Measurements from ENCODE around the gene CMKLR1. TPM values are rescaled to one million over a fixed set of nuclear protein-coding genes. Genes with fewer than 3 reads are reported as not detected.

The CMKLR1 gene
- total and polyA plus RNA-seq, 4 donors = 0.67 to 13.7 (median 5.8) TPM

- no peak for DNase-seq (ENCODE audit: low spot score)
- WGBS = 85% methylated on average over 2 of the region's 2 CpGs
- no peak overlapping the region for H3K27ac ChIP-seq (ENCODE audit: low read depth in 1 of 2, low read length in 2 of 2)
- H3K36me3 ChIP-seq (ENCODE audit: control insufficient read depth in 4 of 4, insufficient read depth in 3 of 4, low read depth in 1 of 4, low read length in 3 of 4) = no peaks in the 10 kb centered on the region
- no peak overlapping the region for H3K9ac ChIP-seq (ENCODE audit: low read depth in 1 of 2, low read length in 2 of 2)
- H3K9me3 ChIP-seq (ENCODE audit: control insufficient read depth in 4 of 4, low read length in 3 of 4) = no peaks in the 10 kb centered on the region
- peaks cover 0 to 3% (median 0%) of the 10 kb centered on the region in 4 donors for H3K27me3 ChIP-seq (ENCODE audit: control insufficient read depth in 4 of 4, insufficient read depth in 4 of 4, low read length in 3 of 4)
- H3K4me1 ChIP-seq (ENCODE audit: control insufficient read depth in 4 of 4, insufficient read depth in 4 of 4, low read length in 3 of 4) = peaks cover 0 to 9% (median 2%) of the 10 kb centered on the region in 4 donors
- no peak overlapping the region for H3K4me3 ChIP-seq (ENCODE audit: low read depth in 1 of 3, low read length in 3 of 3)
- TF ChIP-seq HNF4A (conservative IDR thresholded peaks at IDR 0.05) (no peak), FOXA2 (IDR thresholded peaks at IDR 0.05) (no peak), GABPA (IDR thresholded peaks at IDR 0.05 in 1 of 2, conservative IDR thresholded peaks at IDR 0.05 in 1 of 2) (no peak), HNF4G (IDR thresholded peaks at IDR 0.05) (no peak), RAD21 (IDR thresholded peaks at IDR 0.05) (no peak), NR2F2 (IDR thresholded peaks at IDR 0.05) (no peak), SP1 (IDR thresholded peaks at IDR 0.05) (no peak), EGR1 (IDR thresholded peaks at IDR 0.05; ENCODE audit: low read depth in 2 of 2) (no peak)
- TF ChIP-seq, protein P1, sequence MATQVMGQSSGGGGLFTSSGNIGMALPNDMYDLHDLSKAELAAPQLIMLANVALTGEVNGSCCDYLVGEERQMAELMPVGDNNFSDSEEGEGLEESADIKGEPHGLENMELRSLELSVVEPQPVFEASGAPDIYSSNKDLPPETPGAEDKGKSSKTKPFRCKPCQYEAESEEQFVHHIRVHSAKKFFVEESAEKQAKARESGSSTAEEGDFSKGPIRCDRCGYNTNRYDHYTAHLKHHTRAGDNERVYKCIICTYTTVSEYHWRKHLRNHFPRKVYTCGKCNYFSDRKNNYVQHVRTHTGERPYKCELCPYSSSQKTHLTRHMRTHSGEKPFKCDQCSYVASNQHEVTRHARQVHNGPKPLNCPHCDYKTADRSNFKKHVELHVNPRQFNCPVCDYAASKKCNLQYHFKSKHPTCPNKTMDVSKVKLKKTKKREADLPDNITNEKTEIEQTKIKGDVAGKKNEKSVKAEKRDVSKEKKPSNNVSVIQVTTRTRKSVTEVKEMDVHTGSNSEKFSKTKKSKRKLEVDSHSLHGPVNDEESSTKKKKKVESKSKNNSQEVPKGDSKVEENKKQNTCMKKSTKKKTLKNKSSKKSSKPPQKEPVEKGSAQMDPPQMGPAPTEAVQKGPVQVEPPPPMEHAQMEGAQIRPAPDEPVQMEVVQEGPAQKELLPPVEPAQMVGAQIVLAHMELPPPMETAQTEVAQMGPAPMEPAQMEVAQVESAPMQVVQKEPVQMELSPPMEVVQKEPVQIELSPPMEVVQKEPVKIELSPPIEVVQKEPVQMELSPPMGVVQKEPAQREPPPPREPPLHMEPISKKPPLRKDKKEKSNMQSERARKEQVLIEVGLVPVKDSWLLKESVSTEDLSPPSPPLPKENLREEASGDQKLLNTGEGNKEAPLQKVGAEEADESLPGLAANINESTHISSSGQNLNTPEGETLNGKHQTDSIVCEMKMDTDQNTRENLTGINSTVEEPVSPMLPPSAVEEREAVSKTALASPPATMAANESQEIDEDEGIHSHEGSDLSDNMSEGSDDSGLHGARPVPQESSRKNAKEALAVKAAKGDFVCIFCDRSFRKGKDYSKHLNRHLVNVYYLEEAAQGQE (IDR thresholded peaks at IDR 0.05) = no peak
Observed at GRCh38 chr12:108297424-108297823, 41.7 kb downstream of the CMKLR1 start.

GRCh38 chr12:108296945-108297344, 42.2 kb downstream of the CMKLR1 start:
- Histone ChIP-seq H3K9me3 (ENCODE audit: control insufficient read depth in 4 of 4, low read length in 3 of 4) (no peaks in the 10 kb centered on the region), H3K9ac (ENCODE audit: low read depth in 1 of 2, low read length in 2 of 2) (no peak overlapping the region), H3K27ac (ENCODE audit: low read depth in 1 of 2, low read length in 2 of 2) (no peak overlapping the region), H3K4me3 (ENCODE audit: low read depth in 1 of 3, low read length in 3 of 3) (no peak overlapping the region), H3K4me1 (ENCODE audit: control insufficient read depth in 4 of 4, insufficient read depth in 4 of 4, low read length in 3 of 4) (peaks cover 0 to 9% (median 2%) of the 10 kb centered on the region in 4 donors), H3K36me3 (ENCODE audit: control insufficient read depth in 4 of 4, insufficient read depth in 3 of 4, low read depth in 1 of 4, low read length in 3 of 4) (no peaks in the 10 kb centered on the region), H3K27me3 (ENCODE audit: control insufficient read depth in 4 of 4, insufficient read depth in 4 of 4, low read length in 3 of 4) (peaks cover 0 to 3% (median 0%) of the 10 kb centered on the region in 4 donors)
- TF ChIP-seq CTCF (IDR thresholded peaks at IDR 0.05; ENCODE audit: low read depth, low read length, missing input control) (no peak), JUND (IDR thresholded peaks at IDR 0.05) (no peak), YY1 (IDR thresholded peaks at IDR 0.05) (no peak), FOXA1 (IDR thresholded peaks at IDR 0.05) (no peak), SP1 (IDR thresholded peaks at IDR 0.05) (no peak), RAD21 (IDR thresholded peaks at IDR 0.05) (no peak), HNF4G (IDR thresholded peaks at IDR 0.05) (no peak), FOXA2 (IDR thresholded peaks at IDR 0.05) (no peak), HNF4A (conservative IDR thresholded peaks at IDR 0.05) (no peak)
- TF ChIP-seq, protein P2, sequence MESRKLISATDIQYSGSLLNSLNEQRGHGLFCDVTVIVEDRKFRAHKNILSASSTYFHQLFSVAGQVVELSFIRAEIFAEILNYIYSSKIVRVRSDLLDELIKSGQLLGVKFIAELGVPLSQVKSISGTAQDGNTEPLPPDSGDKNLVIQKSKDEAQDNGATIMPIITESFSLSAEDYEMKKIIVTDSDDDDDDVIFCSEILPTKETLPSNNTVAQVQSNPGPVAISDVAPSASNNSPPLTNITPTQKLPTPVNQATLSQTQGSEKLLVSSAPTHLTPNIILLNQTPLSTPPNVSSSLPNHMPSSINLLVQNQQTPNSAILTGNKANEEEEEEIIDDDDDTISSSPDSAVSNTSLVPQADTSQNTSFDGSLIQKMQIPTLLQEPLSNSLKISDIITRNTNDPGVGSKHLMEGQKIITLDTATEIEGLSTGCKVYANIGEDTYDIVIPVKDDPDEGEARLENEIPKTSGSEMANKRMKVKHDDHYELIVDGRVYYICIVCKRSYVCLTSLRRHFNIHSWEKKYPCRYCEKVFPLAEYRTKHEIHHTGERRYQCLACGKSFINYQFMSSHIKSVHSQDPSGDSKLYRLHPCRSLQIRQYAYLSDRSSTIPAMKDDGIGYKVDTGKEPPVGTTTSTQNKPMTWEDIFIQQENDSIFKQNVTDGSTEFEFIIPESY (IDR thresholded peaks at IDR 0.05) = no peak
- TF ChIP-seq, protein P3, sequence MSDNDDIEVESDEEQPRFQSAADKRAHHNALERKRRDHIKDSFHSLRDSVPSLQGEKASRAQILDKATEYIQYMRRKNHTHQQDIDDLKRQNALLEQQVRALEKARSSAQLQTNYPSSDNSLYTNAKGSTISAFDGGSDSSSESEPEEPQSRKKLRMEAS (IDR thresholded peaks at IDR 0.05) = no peak
- TF ChIP-seq, protein P4, sequence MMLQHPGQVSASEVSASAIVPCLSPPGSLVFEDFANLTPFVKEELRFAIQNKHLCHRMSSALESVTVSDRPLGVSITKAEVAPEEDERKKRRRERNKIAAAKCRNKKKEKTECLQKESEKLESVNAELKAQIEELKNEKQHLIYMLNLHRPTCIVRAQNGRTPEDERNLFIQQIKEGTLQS (IDR thresholded peaks at IDR 0.05) = no peak
- TF ChIP-seq, protein P1 (IDR thresholded peaks at IDR 0.05) = no peak
- WGBS = 64% methylated on average over 3 of the region's 3 CpGs
- DNase-seq (ENCODE audit: low spot score) = no peak

Data from liver (tissue), 9 donors.